ENCODE measurements around the gene LINGO1.

LINGO1 gene

DNA sequence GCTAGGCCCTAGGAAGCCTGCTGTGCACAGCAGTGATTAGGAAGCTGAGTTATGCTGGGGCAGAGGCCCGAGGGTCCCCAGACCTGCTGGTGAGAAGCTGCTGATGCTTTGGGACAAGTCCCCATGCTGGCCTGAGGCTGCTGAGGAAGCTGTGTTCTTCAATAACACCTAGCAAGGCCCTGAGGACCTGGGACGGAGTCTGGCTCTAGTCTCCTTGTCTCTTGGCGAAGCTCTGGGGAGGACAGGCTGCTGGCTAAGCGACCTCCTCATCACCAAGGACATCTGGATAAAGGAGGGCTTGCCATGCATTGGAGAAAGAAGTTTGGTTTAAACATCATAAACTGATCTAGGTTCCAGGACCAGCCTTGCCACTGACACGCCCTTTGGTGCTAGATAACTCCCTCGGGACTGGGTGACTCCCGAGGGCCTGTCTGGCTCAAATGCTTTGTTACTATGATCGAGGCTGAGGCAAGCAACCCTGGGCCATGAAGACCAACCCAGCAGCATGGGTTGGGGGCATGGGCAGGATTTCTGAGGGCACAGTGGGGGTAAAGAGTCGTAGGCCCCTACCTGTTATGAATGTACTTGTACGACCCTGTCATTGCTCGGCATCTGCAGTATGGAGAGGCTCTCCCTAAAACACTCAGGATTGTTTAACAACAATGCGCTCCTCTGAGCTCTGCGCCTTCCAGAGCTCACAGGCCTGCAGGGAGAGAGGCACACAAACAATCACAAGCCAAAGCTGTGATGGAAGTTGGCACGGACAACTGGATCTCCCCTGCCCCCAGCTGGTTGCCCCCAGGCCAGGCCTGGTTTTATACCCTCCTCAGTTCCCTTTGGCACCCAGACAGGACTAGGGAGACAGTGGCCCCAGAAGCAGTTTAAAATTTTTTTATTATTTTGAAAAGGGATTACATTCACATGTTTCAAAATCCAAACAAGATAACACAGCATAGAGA, 64.4 kb downstream of the LINGO1 start:
- DNase-seq = no peak

GRCh38 chr15:77567202-77567601, 65.5 kb downstream of the LINGO1 start:
- DNase-seq = no peak

- no peak for DNase-seq
Observed at GRCh38 chr15:77566092-77566491, 66.6 kb downstream of the LINGO1 start.

DNA sequence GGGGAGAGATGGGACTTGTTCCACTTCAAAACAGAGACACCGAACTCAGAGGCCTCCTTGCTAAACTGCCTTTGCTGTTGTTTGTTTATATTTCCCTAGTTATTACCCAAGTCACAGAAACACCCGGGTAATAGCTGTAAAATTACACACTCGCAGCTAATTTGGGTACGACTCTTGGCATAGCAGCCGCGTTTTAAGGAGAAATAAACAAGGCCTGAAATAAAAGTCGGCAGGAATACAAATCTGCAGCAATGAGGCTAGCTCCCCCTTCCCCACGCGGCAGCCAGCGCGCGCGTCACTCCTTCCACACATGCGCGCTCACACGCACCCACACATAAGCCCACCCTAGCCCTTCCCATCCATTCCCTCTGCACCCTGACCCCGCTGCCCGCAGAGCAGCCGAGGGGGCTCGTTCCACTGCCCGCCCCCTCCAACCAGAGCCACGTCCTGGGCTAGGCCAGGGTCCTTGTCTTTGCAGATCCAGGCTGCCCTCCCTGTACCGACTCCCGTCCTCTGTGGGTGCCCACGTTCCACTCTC, 67.3 kb downstream of the LINGO1 start:
- DNase-seq = no peak

GRCh38 chr15:77564938-77565337, 67.8 kb downstream of the LINGO1 start:
- DNase-seq = no peak

GRCh38 chr15:77564341-77564740, 68.4 kb downstream of the LINGO1 start:
- no peak for DNase-seq

- no peak for DNase-seq
Observed at GRCh38 chr15:77563623-77564156, 69.0 kb downstream of the LINGO1 start.

Data from CD4-positive, alpha-beta T cell treated with Interleukin-4 for 1 hour (primary cell).